CD14-positive monocyte (primary cell): ENCODE results near the gene ZNF256. TPM values are rescaled to one million over a fixed set of nuclear protein-coding genes. Genes with fewer than 3 reads are reported as not detected.

Source experiments
- DNase-seq, 3 donors: peaks; one replicate each; pipeline ENCODE4 v3.0.0-alpha.2; 2011 to 2022
- H2AFZ ChIP-seq: 2 replicates; pipeline ENCODE4 v1.6.0; 2012; ENCODE audit warnings: mild to moderate bottlenecking, low read depth, low read length, inconsistent platforms; ENCODE audit not compliant: insufficient read depth, poor library complexity, severe bottlenecking
- H3K27ac ChIP-seq, 2 donors: 1 replicate in 1 of 2; 2 replicates in 1 of 2; pipeline ENCODE4 v1.5.1; 2012 to 2013; ENCODE audit warnings: low read length in 2 of 2, control low read depth in 1 of 2, inconsistent platforms in 1 of 2, low read depth in 1 of 2, mild to moderate bottlenecking in 1 of 2
- H3K27me3 ChIP-seq, 2 donors: one replicate each; pipeline versions ENCODE4 v1.6.0 to v1.6.1; 2011 to 2013; ENCODE audit warnings: low read length in 2 of 2; ENCODE audit not compliant: control insufficient read depth in 2 of 2, insufficient read depth in 2 of 2
- H3K36me3 ChIP-seq, 2 donors: replicated peaks in 1 of 2; 1 replicate in 1 of 2; 2 replicates in 1 of 2; pipeline versions ENCODE4 v1.5.1 to v1.6.1; 2012 to 2013; ENCODE audit warnings: low read length in 2 of 2, control low read depth in 1 of 2, inconsistent platforms in 1 of 2, mild to moderate bottlenecking in 1 of 2; ENCODE audit not compliant: insufficient read depth in 2 of 2, control insufficient read depth in 1 of 2
- H3K4me1 ChIP-seq, 2 donors: 1 replicate in 1 of 2; 2 replicates in 1 of 2; pipeline versions ENCODE4 v1.5.1 to v1.6.1; 2012 to 2013; ENCODE audit warnings: low read length in 2 of 2, control low read depth in 1 of 2, inconsistent platforms in 1 of 2, mild to moderate bottlenecking in 1 of 2, moderate library complexity in 1 of 2; ENCODE audit not compliant: insufficient read depth in 2 of 2, control insufficient read depth in 1 of 2
- H3K4me2 ChIP-seq: replicated peaks from 2 replicates; pipeline ENCODE3; 2012; ENCODE audit warnings: low read length, moderate library complexity, mild to moderate bottlenecking; ENCODE audit not compliant: poor library complexity, severe bottlenecking; ENCODE audit errors: extremely low read depth
- H3K4me3 ChIP-seq, 3 experiments: fragments of 200-600 bp in 1 of 3; sonication (generic) in 1 of 3; replicated peaks in 1 of 3; 1 replicate in 2 of 3; 2 replicates in 1 of 3; pipeline ENCODE4 v1.5.1; 2011 to 2013; ENCODE audit warnings: low read length in 3 of 3, mild to moderate bottlenecking in 3 of 3, control low read depth in 2 of 3, low read depth in 2 of 3, inconsistent platforms in 1 of 3, moderate library complexity in 1 of 3
- H3K79me2 ChIP-seq: 2 replicates; pipeline ENCODE4 v1.6.0; 2012; ENCODE audit warnings: mild to moderate bottlenecking, control low read depth, inconsistent platforms, low read length, moderate library complexity; ENCODE audit not compliant: insufficient read depth
- H3K9ac ChIP-seq: 2 replicates; pipeline ENCODE4 v1.6.0; 2017; ENCODE audit warnings: low read length, mild to moderate bottlenecking; ENCODE audit not compliant: insufficient read depth, poor library complexity, severe bottlenecking
- H3K9me3 ChIP-seq, 2 donors: replicated peaks in 1 of 2; 1 replicate in 1 of 2; 2 replicates in 1 of 2; pipeline versions ENCODE4 v1.5.1 to v1.6.1; 2012 to 2013; ENCODE audit warnings: low read length in 2 of 2, control low read depth in 1 of 2; ENCODE audit not compliant: control insufficient read depth in 1 of 2, insufficient read depth in 1 of 2
- H4K20me1 ChIP-seq: 2 replicates; pipeline ENCODE4 v1.6.0; 2012; ENCODE audit warnings: mild to moderate bottlenecking, low read length, control low read depth, moderate library complexity; ENCODE audit not compliant: insufficient read depth
- H3K27ac Mint-ChIP-seq, 7 donors: one replicate each; pipeline ENCODE4 v1.8.0; 2020; ENCODE audit warnings: mild to moderate bottlenecking in 7 of 7, mixed read lengths in 7 of 7, moderate library complexity in 6 of 7, inconsistent platforms in 2 of 7
- H3K27me3 Mint-ChIP-seq, 3 donors: one replicate each; pipeline ENCODE4 v1.8.0; 2021 to 2022; ENCODE audit warnings: low read depth in 3 of 3, mild to moderate bottlenecking in 3 of 3, mixed read lengths in 3 of 3, moderate library complexity in 3 of 3, inconsistent platforms in 1 of 3
- H3K36me3 Mint-ChIP-seq, 2 donors: one replicate each; pipeline ENCODE4 v1.8.0; 2020; ENCODE audit warnings: mixed read lengths in 2 of 2, inconsistent platforms in 1 of 2, mild to moderate bottlenecking in 1 of 2
- H3K4me1 Mint-ChIP-seq: one replicate; pipeline ENCODE4 v1.8.0; 2020; ENCODE audit warnings: mild to moderate bottlenecking, mixed read lengths
- H3K4me3 Mint-ChIP-seq, 2 donors: one replicate each; pipeline ENCODE4 v1.8.0; 2020; ENCODE audit warnings: mild to moderate bottlenecking in 2 of 2, mixed read lengths in 2 of 2, moderate library complexity in 1 of 2
- H3K9me3 Mint-ChIP-seq, 7 donors: one replicate each; pipeline ENCODE4 v1.8.0; 2020 to 2022; ENCODE audit warnings: mixed read lengths in 7 of 7, mild to moderate bottlenecking in 6 of 7, moderate library complexity in 6 of 7, inconsistent platforms in 2 of 7
- WGBS: methylation state at CpG from one replicate; pipeline ENCODE4 v1.1.5; 2013; ENCODE audit warnings: missing lambda C conversion rate; ENCODE audit not compliant: insufficient coverage; 5-methylcytosine and 5-hydroxymethylcytosine counted together
- intact Hi-C, 2 donors: fragments of 100-400 bp; cut with micrococcal nuclease; formaldehyde crosslinking; loops; one replicate each; pipeline versions ENCODE4 v1.15.0 to v1.15.1; 2023
- polyA plus RNA-seq, 3 donors: library from polyadenylated mRNA; depleted of rRNA in 1 of 3; unstranded in 2 of 3; stranded (reverse) in 1 of 3; fragments of 300-500 nt in 2 of 3; fragments of >200 nt in 1 of 3; fragmentation: Illumina TruSeq in 2 of 3; gene quantifications; 1 replicate in 2 of 3; 2 replicates in 1 of 3; pipeline ENCODE4 v1.2.3, GENCODE V29; 2012 to 2021
- TF ChIP-seq, protein P1 (sequence below): fragments of 200-600 bp; IDR thresholded peaks from one replicate; pipeline ENCODE4 v1.8.0; 2022; ENCODE audit warnings: antibody characterized with exemption, mild to moderate bottlenecking

The ZNF256 gene
- polyA plus RNA-seq, 3 donors = 0.51 to 1.3 (median 0.85) TPM

DNA sequence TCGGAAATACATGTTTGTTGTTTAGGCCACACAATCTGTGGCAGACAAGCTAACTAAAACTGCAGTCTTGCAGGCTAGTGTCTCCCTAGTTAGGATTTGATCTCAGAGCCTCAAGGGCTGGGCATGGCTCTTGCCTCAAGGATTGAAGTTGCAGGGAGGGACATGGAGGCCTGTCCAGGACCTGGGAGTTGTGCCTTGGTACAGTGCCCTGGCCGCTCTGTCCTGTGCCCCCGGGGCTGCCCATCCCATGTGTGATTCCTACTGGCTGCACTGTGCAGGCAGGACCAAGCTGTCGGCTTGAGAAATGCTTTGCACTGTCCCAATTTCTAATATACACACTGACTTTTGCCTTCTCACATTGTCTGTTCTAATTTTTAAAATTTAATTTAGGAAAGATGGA lies 7.5 kb upstream of the ZNF256 start:
- Histone ChIP-seq H3K9me3 (peaks cover 85 to 94% of the 10 kb centered on the region in 2 donors), H3K27me3 (no peaks in the 10 kb centered on the region), H4K20me1 (no peaks in the 10 kb centered on the region), H3K4me3 (no peak overlapping the region), H2AFZ (no peak overlapping the region), H3K79me2 (no peaks in the 10 kb centered on the region), H3K9ac (no peak overlapping the region), H3K27ac (no peak overlapping the region), H3K4me1 (no peaks in the 10 kb centered on the region), H3K4me2 (no peak overlapping the region), H3K36me3 (no peaks in the 10 kb centered on the region)
- Mint-ChIP-seq H3K27ac (no peak overlapping the region), H3K27me3 (peaks cover 0 to 2% (median 1%) of the 10 kb centered on the region in 3 donors), H3K4me1 (no peaks in the 10 kb centered on the region), H3K9me3 (peaks cover 43 to 99% (median 92%) of the 10 kb centered on the region in 7 donors), H3K4me3 (no peak overlapping the region), H3K36me3 (no peaks in the 10 kb centered on the region)
- TF ChIP-seq, protein P1, sequence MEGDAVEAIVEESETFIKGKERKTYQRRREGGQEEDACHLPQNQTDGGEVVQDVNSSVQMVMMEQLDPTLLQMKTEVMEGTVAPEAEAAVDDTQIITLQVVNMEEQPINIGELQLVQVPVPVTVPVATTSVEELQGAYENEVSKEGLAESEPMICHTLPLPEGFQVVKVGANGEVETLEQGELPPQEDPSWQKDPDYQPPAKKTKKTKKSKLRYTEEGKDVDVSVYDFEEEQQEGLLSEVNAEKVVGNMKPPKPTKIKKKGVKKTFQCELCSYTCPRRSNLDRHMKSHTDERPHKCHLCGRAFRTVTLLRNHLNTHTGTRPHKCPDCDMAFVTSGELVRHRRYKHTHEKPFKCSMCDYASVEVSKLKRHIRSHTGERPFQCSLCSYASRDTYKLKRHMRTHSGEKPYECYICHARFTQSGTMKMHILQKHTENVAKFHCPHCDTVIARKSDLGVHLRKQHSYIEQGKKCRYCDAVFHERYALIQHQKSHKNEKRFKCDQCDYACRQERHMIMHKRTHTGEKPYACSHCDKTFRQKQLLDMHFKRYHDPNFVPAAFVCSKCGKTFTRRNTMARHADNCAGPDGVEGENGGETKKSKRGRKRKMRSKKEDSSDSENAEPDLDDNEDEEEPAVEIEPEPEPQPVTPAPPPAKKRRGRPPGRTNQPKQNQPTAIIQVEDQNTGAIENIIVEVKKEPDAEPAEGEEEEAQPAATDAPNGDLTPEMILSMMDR = no peak
- intact Hi-C loops = no loop called here
- WGBS = 97% methylated on average over 3 of the region's 4 CpGs
- no peak for DNase-seq

DNA sequence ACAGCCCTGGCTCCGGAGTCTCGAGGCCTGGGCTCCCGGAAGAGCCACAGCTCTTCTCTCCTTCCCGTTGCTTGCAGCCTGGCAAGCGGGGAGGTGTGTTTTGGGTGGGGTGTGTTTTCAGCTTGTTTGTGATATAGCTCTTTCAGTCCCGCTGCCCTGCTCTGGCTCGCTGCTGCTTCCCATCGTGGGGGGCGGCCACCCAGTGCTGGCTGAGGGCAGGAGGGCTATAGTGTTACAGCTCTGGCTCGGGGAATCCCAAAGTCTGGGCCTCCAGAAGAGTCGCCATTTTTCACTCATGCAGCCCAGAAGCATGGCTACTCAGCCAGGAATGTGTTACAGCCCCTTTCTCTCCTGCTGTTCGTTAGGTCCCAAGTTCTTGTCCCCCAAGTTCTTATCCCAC lies 2.2 kb upstream of the ZNF256 start:
- 96% methylated on average over 10 of the region's 12 CpGs for WGBS
- Mint-ChIP-seq H3K4me1 (peaks cover 20% of the 10 kb centered on the region), H3K4me3 (no peak overlapping the region), H3K27me3 (peaks cover 0 to 2% (median 0%) of the 10 kb centered on the region in 3 donors), H3K36me3 (peaks cover 10 to 12% of the 10 kb centered on the region in 2 donors), H3K9me3 (peaks cover 45 to 95% (median 93%) of the 10 kb centered on the region in 7 donors), H3K27ac (no peak overlapping the region)
- no peaks in the 10 kb centered on the region for H4K20me1 ChIP-seq
- H3K27me3 ChIP-seq = no peaks in the 10 kb centered on the region
- H3K9ac ChIP-seq = no peak overlapping the region
- peaks cover 85 to 91% of the 10 kb centered on the region in 2 donors for H3K9me3 ChIP-seq
- no peak overlapping the region for H3K4me2 ChIP-seq
- no peak overlapping the region for H2AFZ ChIP-seq
- no peaks in the 10 kb centered on the region for H3K36me3 ChIP-seq
- DNase-seq = no peak
- no peak overlapping the region for H3K27ac ChIP-seq
- TF ChIP-seq, protein P1 = no peak
- intact Hi-C loops = no loop called here
- H3K4me3 ChIP-seq = peak overlapping the region in 1 of 3 experiments; percentile 17
- H3K79me2 ChIP-seq = peaks cover 5% of the 10 kb centered on the region
- H3K4me1 ChIP-seq = peaks cover 12 to 19% of the 10 kb centered on the region in 2 donors
